ENCODE data around the gene CTSW. TPM values are rescaled to one million over a fixed set of nuclear protein-coding genes. Genes with fewer than 3 reads are reported as not detected.

The CTSW gene
- total RNA-seq, 1 experiment from 2014 or later: not detected

- H3K9me3 ChIP-seq (ENCODE audit: control insufficient read depth, insufficient read depth, low read depth, low read length): no peaks in the 10 kb centered on the region
- in situ Hi-C loops (cut with HindIII; ENCODE audit: low pct_unique_long_range_greater_than_20kb, low sequenced_read_pairs): no loop called here
- ChIA-PET POLR2A (interaction anchor here (0.5 to 1.1 kb wide), 3 partner anchors 9 to 79 kb away, joined by 3 to 9 read pairs (median 5); partner anchors contain the start of gene MUS81), CTCF (interaction anchor here (0.5 to 2.1 kb wide), 14 partner anchors 10 to 172 kb away, joined by 3 to 14 read pairs (median 5); partner anchors contain the start of genes KAT5 and MUS81)
- peaks cover 27% of the 10 kb centered on the region for H3K4me1 ChIP-seq (ENCODE audit: control insufficient read depth, insufficient read depth, low read length)
- H3K27me3 ChIP-seq (ENCODE audit: control insufficient read depth, insufficient read depth, low read length): no peaks in the 10 kb centered on the region
- no peak overlapping the region for H3K4me3 ChIP-seq (ENCODE audit: low read depth in 2 of 2, low read length in 2 of 2)
- H3K27ac ChIP-seq (ENCODE audit: low read length): no peak overlapping the region
- no TSS peak for BruUV-seq (replicated peaks)
- TF ChIP-seq CTCF (IDR thresholded peaks at IDR 0.05): no peak
- TF ChIP-seq TCF7L2 (IDR thresholded peaks at IDR 0.05; ENCODE audit: low read depth, low read length): no peak
- TF ChIP-seq REST (IDR thresholded peaks at IDR 0.05; ENCODE audit: insufficient read depth in 1 of 2, low read depth in 2 of 2, low read length in 1 of 2): no peak
- no peak for TF ChIP-seq POLR2AphosphoS5 (IDR thresholded peaks at IDR 0.05; ENCODE audit: low read depth, low read length)
- TF ChIP-seq SIN3A (IDR thresholded peaks at IDR 0.05; ENCODE audit: borderline replicate concordance, insufficient read depth, low read depth, low read length): no peak
- ATAC-seq (no peak), DNase-seq (ENCODE audit: low read depth, low spot score) (no peak)
- intact Hi-C loops (cut with micrococcal nuclease; ENCODE audit: unreplicated experiment): no loop called here
- peaks cover 4% of the 10 kb centered on the region; the same call in 1 of the 2 replicates for H3K36me3 ChIP-seq (ENCODE audit: control insufficient read depth, insufficient read depth, low read length)
Observed at GRCh38 chr11:65883786-65884715, 4.4 kb downstream of the CTSW start.

GRCh38 chr11:65884716-65885092 lies 5.1 kb downstream of the CTSW start:
- DNase-seq (ENCODE audit: low read depth, low spot score): no peak
- ChIA-PET CTCF (interaction anchor here (0.5 to 2.1 kb wide), 19 partner anchors 11 to 172 kb away, joined by 3 to 14 read pairs (median 5); partner anchors contain the start of genes KAT5 and MUS81), POLR2A (interaction anchor here (0.5 to 1.1 kb wide), 5 partner anchors 8 to 79 kb away, joined by 3 to 9 read pairs (median 4); partner anchors contain the start of gene MUS81)
- no TSS peak for BruUV-seq (replicated peaks)
- in situ Hi-C loops (cut with HindIII; ENCODE audit: low pct_unique_long_range_greater_than_20kb, low sequenced_read_pairs) (no loop called here), intact Hi-C loops (cut with micrococcal nuclease; ENCODE audit: unreplicated experiment) (no loop called here)
- H3K27me3 ChIP-seq (ENCODE audit: control insufficient read depth, insufficient read depth, low read length): no peaks in the 10 kb centered on the region
- H3K36me3 ChIP-seq (ENCODE audit: control insufficient read depth, insufficient read depth, low read length): peaks cover 4% of the 10 kb centered on the region; the same call in 1 of the 2 replicates
- no peak for TF ChIP-seq REST (IDR thresholded peaks at IDR 0.05; ENCODE audit: insufficient read depth in 1 of 2, low read depth in 2 of 2, low read length in 1 of 2)
- TF ChIP-seq CTCF (IDR thresholded peaks at IDR 0.05): peak; percentile 100
- TF ChIP-seq SIN3A (IDR thresholded peaks at IDR 0.05; ENCODE audit: borderline replicate concordance, insufficient read depth, low read depth, low read length): no peak
- no peak for TF ChIP-seq TCF7L2 (IDR thresholded peaks at IDR 0.05; ENCODE audit: low read depth, low read length)
- peak; percentile 49; the same call in 1 of the 2 replicates for TF ChIP-seq POLR2AphosphoS5 (IDR thresholded peaks at IDR 0.05; ENCODE audit: low read depth, low read length)
- no peak overlapping the region for H3K27ac ChIP-seq (ENCODE audit: low read length)
- ATAC-seq: peak; percentile 41
- H3K4me3 ChIP-seq (ENCODE audit: low read depth in 2 of 2, low read length in 2 of 2): no peak overlapping the region
- peaks cover 33% of the 10 kb centered on the region for H3K4me1 ChIP-seq (ENCODE audit: control insufficient read depth, insufficient read depth, low read length)
- H3K9me3 ChIP-seq (ENCODE audit: control insufficient read depth, insufficient read depth, low read depth, low read length): no peaks in the 10 kb centered on the region

Measured in Panc1 (cell line).